ENCODE results near the gene ZNF653. TPM values are rescaled to one million over a fixed set of nuclear protein-coding genes. Genes with fewer than 3 reads are reported as not detected.
A peak's percentile ranks its signal among the peaks of the same experiment; 100 is the strongest.

ZNF653 gene
- total and polyA plus RNA-seq, 2 of the 8 experiments (the other 6 are each of a cell fraction or from before 2014, with no cell fraction given): 7.0 to 7.9 TPM

DNA sequence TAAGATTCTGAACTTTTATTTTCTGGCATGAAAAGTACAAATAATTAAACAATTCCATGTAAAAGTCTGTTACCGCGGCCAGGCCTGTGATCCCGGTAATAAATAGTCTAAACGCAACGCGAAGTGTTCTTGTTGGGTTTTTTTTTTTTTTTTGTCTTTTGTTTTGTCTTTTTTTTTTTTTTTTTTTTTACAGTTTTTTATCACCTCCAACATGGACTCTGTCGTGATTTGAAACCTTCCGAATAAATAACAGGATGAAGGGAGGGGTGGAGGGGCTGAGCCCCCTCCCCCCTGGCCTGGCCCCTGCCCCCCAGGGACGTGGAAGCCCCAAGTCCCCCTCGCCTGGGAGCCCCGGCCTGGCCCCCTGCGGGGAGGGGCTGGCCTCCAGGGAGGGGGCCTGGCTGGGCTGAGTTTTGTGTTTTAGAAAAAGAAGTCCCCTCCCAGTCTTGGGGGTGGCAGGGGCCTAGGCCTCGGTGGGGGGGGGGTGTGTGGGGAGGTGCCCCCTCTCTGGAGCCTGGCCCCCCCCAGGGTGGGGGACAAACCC, 54.2 kb downstream of the ZNF653 start:
- CTCF ChIA-PET (ENCODE audit: partially characterized antibody): interaction anchor here (1.1 to 2.3 kb wide), 8 partner anchors 9 to 142 kb away, joined by 3 to 22 read pairs (median 8); partner anchors contain the start of genes ELAVL3, EPOR and ODAD3
- no peak for DNase-seq (ENCODE audit: low read depth in 1 of 2, low spot score in 2 of 2)
- TF ChIP-seq TEAD4 (IDR thresholded peaks at IDR 0.05; ENCODE audit: low read depth, low read length): no peak
- no peak for TF ChIP-seq TCF12 (IDR thresholded peaks at IDR 0.05; ENCODE audit: low read depth, low read length)
- no peak for TF ChIP-seq RXRA (IDR thresholded peaks at IDR 0.05; ENCODE audit: insufficient read depth, low read depth, low read length)
- no peak for TF ChIP-seq POU5F1 (IDR thresholded peaks at IDR 0.05; ENCODE audit: low read depth, low read length)
- TF ChIP-seq, protein P1, sequence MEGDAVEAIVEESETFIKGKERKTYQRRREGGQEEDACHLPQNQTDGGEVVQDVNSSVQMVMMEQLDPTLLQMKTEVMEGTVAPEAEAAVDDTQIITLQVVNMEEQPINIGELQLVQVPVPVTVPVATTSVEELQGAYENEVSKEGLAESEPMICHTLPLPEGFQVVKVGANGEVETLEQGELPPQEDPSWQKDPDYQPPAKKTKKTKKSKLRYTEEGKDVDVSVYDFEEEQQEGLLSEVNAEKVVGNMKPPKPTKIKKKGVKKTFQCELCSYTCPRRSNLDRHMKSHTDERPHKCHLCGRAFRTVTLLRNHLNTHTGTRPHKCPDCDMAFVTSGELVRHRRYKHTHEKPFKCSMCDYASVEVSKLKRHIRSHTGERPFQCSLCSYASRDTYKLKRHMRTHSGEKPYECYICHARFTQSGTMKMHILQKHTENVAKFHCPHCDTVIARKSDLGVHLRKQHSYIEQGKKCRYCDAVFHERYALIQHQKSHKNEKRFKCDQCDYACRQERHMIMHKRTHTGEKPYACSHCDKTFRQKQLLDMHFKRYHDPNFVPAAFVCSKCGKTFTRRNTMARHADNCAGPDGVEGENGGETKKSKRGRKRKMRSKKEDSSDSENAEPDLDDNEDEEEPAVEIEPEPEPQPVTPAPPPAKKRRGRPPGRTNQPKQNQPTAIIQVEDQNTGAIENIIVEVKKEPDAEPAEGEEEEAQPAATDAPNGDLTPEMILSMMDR (IDR thresholded peaks at IDR 0.05; ENCODE audit: control extremely low read depth in 1 of 3, insufficient read depth in 1 of 3, low read depth in 1 of 3, low read length in 3 of 3): no peak
- no peak for TF ChIP-seq SIRT6 (IDR thresholded peaks at IDR 0.05; ENCODE audit: low read length)
- no peak for TF ChIP-seq EP300 (IDR thresholded peaks at IDR 0.05; ENCODE audit: borderline replicate concordance in 1 of 2, low read depth in 2 of 2, low read length in 2 of 2)
- TF ChIP-seq, protein P2, sequence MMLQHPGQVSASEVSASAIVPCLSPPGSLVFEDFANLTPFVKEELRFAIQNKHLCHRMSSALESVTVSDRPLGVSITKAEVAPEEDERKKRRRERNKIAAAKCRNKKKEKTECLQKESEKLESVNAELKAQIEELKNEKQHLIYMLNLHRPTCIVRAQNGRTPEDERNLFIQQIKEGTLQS (IDR thresholded peaks at IDR 0.05; ENCODE audit: insufficient read depth, low read depth, low read length): no peak
- no peak for TF ChIP-seq HDAC2 (IDR thresholded peaks at IDR 0.05; ENCODE audit: borderline replicate concordance in 1 of 2, low read depth in 2 of 2, low read length in 2 of 2)

More for the DNA sequence above, 54.2 kb downstream of the ZNF653 start:
- Histone ChIP-seq H3K9ac (replicated peaks in 1 of 4; ENCODE audit: extremely low read depth in 1 of 4, low read depth in 3 of 4, low read length in 3 of 4) (no peak overlapping the region), H4K91ac (replicated peaks; ENCODE audit: insufficient read length, low read length) (no peak overlapping the region), H2BK15ac (ENCODE audit: low read length) (no peak overlapping the region), H3K23ac (ENCODE audit: insufficient read length) (no peak overlapping the region), H3K4me1 (replicated peaks in 1 of 4; ENCODE audit: control insufficient read depth in 3 of 4, insufficient read depth in 4 of 4, low read length in 3 of 4) (peaks cover 2 to 13% (median 7%) of the 10 kb centered on the region in 4 experiments; a peak in 6 of 7 replicates), H2BK20ac (ENCODE audit: low read length) (no peak overlapping the region), H2BK5ac (ENCODE audit: low read depth, low read length) (no peak overlapping the region), H3K9me3 (ENCODE audit: insufficient read depth in 2 of 2, low read depth in 1 of 2, low read length in 1 of 2) (no peaks in the 10 kb centered on the region), H3K4me2 (ENCODE audit: insufficient read depth in 1 of 2, low read depth in 2 of 2, low read length in 2 of 2) (peak overlapping the region; percentile 36 to 51; a peak in 3 of 4 replicates), H2BK120ac (replicated peaks; ENCODE audit: low read depth, low read length) (no peak overlapping the region), H3K79me2 (ENCODE audit: control insufficient read depth in 1 of 2, insufficient read depth in 2 of 2, low read length in 2 of 2) (no peaks in the 10 kb centered on the region), H4K5ac (ENCODE audit: insufficient read length, low read depth, low read length) (no peak overlapping the region), H3K18ac (ENCODE audit: extremely low read depth, low read length) (no peak overlapping the region; the same call in 1 of the 2 replicates), H3K4ac (replicated peaks; ENCODE audit: insufficient read length, low read depth, low read length) (no peak overlapping the region), H4K20me1 (replicated peaks in 1 of 2; ENCODE audit: control insufficient read depth in 1 of 2, insufficient read depth in 2 of 2, low read length in 2 of 2) (peaks cover 0 to 10% of the 10 kb centered on the region in 2 experiments), H3K27me3 (replicated peaks in 1 of 4; ENCODE audit: control insufficient read depth in 3 of 4, extremely low read depth in 1 of 4, insufficient read depth in 3 of 4, low read length in 3 of 4) (no peaks in the 10 kb centered on the region), H3K23me2 (ENCODE audit: low read depth, low read length) (no peaks in the 10 kb centered on the region), H3K36me3 (ENCODE audit: control insufficient read depth in 2 of 4, insufficient read depth in 4 of 4, low read length in 3 of 4) (peaks cover 6 to 33% (median 24%) of the 10 kb centered on the region in 4 experiments; a peak in 5 of 8 replicates), H3K27ac (ENCODE audit: low read depth, low read length) (no peak overlapping the region), H2AK5ac (ENCODE audit: low read depth, low read length) (no peak overlapping the region), H3K14ac (ENCODE audit: insufficient read length) (no peak overlapping the region), H4K8ac (ENCODE audit: extremely low read depth, insufficient read depth, low read length) (peak overlapping the region; percentile 62; the same call in 1 of the 2 replicates), H2AFZ (ENCODE audit: low read length) (no peak overlapping the region), H2BK12ac (ENCODE audit: low read depth, low read length) (no peak overlapping the region), H3K56ac (replicated peaks; ENCODE audit: insufficient read length, low read depth, low read length) (no peak overlapping the region), H3K79me1 (ENCODE audit: low read depth, low read length) (no peaks in the 10 kb centered on the region), H3K4me3 (ENCODE audit: extremely low read depth in 1 of 4, insufficient read depth in 2 of 4, low read depth in 3 of 4, low read length in 4 of 4) (peak overlapping the region in 1 of 4 experiments; percentile 36; a peak in 1 of 8 replicates)
- no peak for FAIRE-seq
- POLR2A ChIA-PET (ENCODE audit: partially characterized antibody): interaction anchor here (1.1 to 3.3 kb wide), 7 partner anchors 14 to 67 kb away, joined by 3 to 14 read pairs (median 9); partner anchors contain the start of genes ELAVL3, EPOR, ODAD3 and PRKCSH
- 49% methylated on average over 10 of the region's 13 CpGs; no CpG with 5 or more reads in 1 of the 2 experiments for WGBS, 2 experiments (ENCODE audit: extremely low coverage in 1 of 2, insufficient coverage in 1 of 2, insufficient read length in 1 of 2, insufficient replicate concordance in 2 of 2, low coverage in 1 of 2, low lambda C conversion rate in 2 of 2, missing lambda C conversion rate in 1 of 2)
